Ammon's horn (tissue), 1 donor: ENCODE measurements around the gene CRIP2.

Source experiments
- DNase-seq: peaks from one replicate; pipeline ENCODE4 v3.0.0-alpha.2; 2016; ENCODE audit warnings: low spot score

The CRIP2 gene

DNA sequence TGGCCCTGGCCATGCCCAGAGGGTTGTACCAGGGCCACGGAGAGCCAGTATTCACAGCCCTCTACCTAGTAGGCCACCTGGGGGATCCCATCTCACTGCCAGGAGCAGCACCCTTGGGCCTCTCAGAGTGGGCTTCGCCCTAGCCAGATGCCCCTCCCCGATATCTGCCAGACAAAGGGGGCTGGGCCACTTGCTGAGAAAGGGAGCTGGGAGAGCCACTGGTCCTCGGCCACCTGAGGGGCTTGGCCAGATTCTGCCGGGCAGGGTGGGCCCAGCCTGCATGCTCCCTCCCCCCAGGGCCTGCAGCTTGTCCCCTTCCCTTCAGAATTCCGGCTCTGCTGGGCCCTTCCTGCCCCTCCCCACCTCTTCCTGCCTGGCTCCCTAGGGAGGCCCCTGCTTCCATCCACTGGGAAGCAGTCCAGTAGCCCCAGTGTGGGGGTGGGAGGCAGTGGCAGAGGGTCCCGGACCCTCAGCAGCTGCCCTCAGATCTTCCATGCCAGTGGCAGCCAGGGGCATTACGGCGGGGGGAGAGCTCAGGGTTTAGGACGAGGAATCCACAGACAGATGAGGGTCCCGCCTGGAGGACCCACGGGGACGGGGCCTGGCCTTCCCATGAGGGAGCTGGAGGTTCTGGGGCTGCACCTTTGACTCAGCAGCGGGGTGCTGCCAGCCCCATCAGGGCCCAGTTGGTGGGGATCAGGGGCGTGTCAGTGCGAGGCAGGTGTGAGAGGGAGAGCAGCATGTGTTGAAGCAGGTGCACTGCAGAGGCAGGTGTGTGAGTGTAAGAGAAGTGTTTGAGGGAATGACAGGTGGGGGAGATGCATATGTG, 2.4 kb downstream of the CRIP2 start:
- no peak for DNase-seq

- no peak for DNase-seq
These were observed 3.2 kb downstream of the CRIP2 start for GRCh38 chr14:105477660-105478397.

- DNase-seq = no peak
These were observed 4.0 kb downstream of the CRIP2 start for GRCh38 chr14:105478398-105479251.

GRCh38 chr14:105479431-105480158, 5.0 kb downstream of the CRIP2 start:
- DNase-seq = no peak

DNA sequence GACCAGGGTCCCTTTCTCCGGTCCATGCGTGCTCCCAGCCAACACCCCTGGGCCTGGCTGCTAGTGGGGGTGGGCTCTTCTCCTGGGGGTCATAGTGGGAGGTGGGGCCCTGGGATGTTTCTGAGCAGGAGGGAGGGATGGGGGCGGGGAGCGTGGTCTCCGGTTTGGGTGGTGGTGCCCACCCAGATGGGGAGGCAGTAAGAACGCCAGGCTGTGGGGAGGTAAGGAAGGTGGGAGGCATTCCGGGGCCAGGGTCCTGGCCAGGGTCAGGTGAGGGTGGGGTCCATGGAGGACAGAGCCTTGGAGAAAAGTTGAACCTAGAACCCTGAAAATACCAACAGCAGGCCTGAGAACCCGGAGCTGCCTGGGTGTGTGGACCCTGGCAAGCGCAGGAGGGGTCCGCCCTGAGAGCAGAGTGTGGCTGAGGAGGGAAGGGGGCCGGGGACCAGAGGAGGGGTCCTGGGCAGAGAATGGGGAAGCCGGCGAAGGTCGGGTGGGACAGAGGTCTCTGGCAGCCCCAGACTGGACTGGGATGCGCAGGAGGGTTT, 5.7 kb downstream of the CRIP2 start:
- DNase-seq = no peak

DNA sequence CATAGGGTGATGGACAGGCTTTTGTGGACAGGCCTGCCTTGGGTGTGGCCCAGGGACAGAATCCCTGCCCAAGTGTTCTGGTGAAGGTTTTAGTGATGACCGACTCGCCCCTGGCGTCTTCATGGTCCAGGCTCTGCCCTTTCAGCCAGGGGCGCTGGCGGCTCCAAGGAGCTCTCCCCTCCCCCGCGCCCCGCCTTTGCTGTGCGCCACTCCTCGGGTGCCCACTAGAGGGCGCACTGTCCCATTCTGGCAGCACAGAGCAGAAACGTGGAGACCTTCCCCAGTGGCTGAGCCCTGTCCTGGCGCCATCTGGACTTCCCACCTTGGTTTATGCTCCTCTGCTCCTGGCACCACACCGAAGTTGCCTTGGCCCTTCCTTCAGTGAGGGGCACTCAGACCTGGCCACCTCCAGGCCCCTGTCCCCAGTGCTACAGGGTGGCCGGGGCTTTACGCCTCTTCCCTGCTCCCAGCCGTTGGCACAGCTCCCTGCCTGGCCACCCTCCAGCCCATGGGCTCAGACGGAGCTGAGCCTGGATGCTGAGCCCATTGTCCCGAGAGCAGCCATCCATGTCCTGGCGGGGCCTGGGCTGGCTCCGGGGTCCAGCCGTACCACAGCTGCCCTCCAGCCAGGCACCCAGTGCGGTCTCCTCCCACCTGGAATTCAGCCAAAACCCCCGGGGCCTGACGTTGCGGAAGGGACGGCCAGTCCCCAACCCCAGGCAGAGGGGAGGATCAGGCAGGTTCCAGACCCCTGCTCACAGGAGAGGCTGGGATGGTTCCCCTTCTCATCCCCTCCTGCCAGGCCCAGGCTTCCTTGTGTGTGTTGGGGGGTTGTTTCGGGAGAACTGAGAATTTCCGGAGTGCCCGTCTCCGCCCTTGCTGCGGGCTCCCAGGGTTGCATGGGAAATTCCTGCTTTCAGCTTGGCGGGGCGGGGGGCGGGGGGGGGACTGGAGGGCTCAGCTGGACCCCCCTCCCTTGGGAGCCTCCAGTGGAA, 6.5 kb downstream of the CRIP2 start:
- DNase-seq = peak; percentile 90

- peak; percentile 93 for DNase-seq
These were observed 7.4 kb downstream of the CRIP2 start for GRCh38 chr14:105481886-105482457.

GRCh38 chr14:105482486-105483110, 8.0 kb downstream of the CRIP2 start:
- DNase-seq = no peak

- DNase-seq = no peak
These were observed 8.9 kb downstream of the CRIP2 start for GRCh38 chr14:105483300-105484068.

GRCh38 chr14:105484069-105484996, 9.7 kb downstream of the CRIP2 start:
- no peak for DNase-seq

DNA sequence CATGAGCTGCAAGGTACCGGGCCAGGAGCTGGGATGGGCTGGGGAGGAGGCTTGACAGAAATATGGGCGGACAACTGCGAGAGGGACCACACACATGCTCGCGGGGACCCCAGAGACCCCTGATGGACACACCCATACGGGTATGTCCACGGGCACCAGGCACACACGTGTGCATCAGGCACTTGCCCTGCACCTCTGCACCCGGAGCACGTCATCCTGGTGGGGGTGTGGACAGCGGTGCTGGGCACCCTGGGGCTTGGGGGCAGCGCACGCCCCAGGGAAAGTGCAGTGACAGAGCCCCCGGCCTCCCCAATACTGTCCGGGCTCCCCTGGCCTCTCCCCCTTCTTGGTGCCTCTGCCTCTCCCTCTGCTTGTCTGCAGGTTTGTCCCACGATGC, 10.4 kb downstream of the CRIP2 start:
- DNase-seq = no peak

GRCh38 chr14:105485739-105486162, 11.1 kb downstream of the CRIP2 start:
- no peak for DNase-seq

- DNase-seq = no peak
These were observed 11.7 kb downstream of the CRIP2 start, which contains the start of gene CRIP1 for GRCh38 chr14:105486163-105486973. Gene CRIP1 (plus strand): TSS chr14:105486886. CDS start chr14:105487260, 374 bp downstream.

GRCh38 chr14:105486974-105487448, 12.4 kb downstream of the CRIP2 start:
- no peak for DNase-seq

DNA sequence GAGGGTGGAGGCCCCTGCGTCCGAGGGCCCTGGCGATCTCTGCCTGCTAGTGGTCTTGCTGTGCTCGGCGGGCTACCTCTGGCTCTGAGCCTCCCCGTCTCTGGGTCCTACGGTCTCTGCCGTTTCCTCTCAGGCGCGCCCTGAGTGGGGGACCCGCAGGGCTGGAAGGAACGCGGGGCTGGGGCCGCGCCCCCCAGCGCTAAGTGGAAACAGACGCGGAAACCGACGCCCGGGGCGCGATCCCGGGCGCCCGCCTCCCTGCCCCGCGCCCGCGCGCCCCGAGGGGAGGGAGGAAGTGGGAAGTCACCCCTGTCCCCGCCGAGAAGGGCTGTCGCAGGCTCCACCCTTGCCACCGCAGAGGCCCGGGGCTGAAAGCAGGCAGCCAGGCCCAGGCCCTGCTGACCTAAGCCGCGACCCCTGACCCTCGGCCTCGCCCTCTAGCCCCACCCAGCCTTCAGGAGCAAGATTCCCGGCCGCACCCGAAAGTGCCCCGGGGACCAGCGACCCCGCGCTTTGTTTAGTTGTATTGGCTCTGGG, 12.9 kb downstream of the CRIP2 start:
- no peak for DNase-seq
